UCSD-AML1 (cell line): ENCODE data around the gene CDC20B.
A peak's percentile ranks its signal among the peaks of the same experiment; 100 is the strongest.

Experiments used
- DNase-seq: peaks from one replicate; lab custom pipeline; 2025; ENCODE audit not compliant: unreplicated experiment; lab: John Stamatoyannopoulos, UW

CDC20B gene

GRCh38 chr5:55172937-55173686, at the start of gene CDC20B:
CDC20B (minus strand) TSS chr5:55173177; CDS start chr5:55173000, 177 bp downstream.
- DNase-seq: peak; percentile 76

- no peak for DNase-seq
Observed at GRCh38 chr5:55222092-55222984, 49.4 kb upstream of the CDC20B start.

- DNase-seq: no peak
Observed at GRCh38 chr5:55220433-55221185, 47.6 kb upstream of the CDC20B start.

DNA sequence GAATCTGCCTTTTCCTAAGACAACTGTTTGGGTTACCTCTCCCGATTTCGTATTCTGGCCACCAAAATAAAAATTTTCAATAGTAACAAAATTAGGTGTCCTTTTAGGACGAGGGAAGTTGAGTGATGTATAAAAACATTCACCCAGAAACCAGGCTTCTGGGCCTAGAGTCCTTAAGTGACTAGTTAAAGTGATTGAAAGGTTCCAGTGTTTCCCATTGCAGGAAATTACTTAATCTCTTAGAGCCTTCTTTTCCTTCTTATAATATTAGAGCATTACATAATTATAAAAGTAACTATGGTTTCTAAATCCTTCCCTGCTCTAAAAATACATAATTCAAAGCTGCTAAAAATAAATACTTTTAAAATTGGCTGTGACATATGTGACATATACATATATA, 46.8 kb upstream of the CDC20B start:
- DNase-seq: no peak

GRCh38 chr5:55218967-55219366, 46.0 kb upstream of the CDC20B start:
- DNase-seq: no peak

GRCh38 chr5:55211184-55211874, 38.4 kb upstream of the CDC20B start:
- DNase-seq: no peak

- no peak for DNase-seq
Observed at GRCh38 chr5:55205001-55205400, 32.0 kb upstream of the CDC20B start.

DNA sequence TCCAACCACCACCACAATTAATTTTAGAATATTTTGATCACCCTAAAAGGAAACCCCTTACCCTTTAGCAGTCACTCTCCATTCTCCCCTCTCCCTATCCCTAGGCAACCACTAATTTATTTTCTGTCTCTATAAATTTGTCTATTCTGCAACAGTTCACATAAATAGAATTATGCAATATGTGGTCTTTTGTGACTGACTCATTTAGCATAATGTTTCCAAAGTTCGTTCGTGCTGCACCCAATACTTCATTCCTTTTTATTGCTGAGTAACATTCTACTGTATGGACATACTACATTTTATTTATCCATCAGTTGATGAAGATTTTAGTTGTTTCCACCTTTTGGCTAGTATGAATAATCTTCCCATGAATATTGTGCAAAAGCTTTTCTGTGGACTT, 18.2 kb upstream of the CDC20B start:
- DNase-seq: no peak

- no peak for DNase-seq
Observed at GRCh38 chr5:55188656-55189540, 15.9 kb upstream of the CDC20B start.

- DNase-seq: no peak
Observed at GRCh38 chr5:55187370-55187769, 14.4 kb upstream of the CDC20B start.

GRCh38 chr5:55180016-55180415, 7.0 kb upstream of the CDC20B start:
- DNase-seq: no peak

- DNase-seq: no peak
Observed at GRCh38 chr5:55177078-55177477, 4.1 kb upstream of the CDC20B start.

- DNase-seq: no peak
Observed at GRCh38 chr5:55176176-55176818, 3.3 kb upstream of the CDC20B start.

GRCh38 chr5:55175781-55176175, 2.8 kb upstream of the CDC20B start:
- no peak for DNase-seq

GRCh38 chr5:55173687-55174230, 782 bp upstream of the CDC20B start:
- DNase-seq: no peak

GRCh38 chr5:55172051-55172899, 702 bp downstream of the CDC20B start:
- DNase-seq: no peak

- no peak for DNase-seq
Observed at GRCh38 chr5:55171471-55171870, 1.5 kb downstream of the CDC20B start.

- no peak for DNase-seq
Observed at GRCh38 chr5:55162666-55163065, 10.3 kb downstream of the CDC20B start.
